HCT116 (cell line): ENCODE data around the gene TENM3.

Source experiments
- CTCF ChIP-seq, 3 experiments: fragments of 200-600 bp in 1 of 3; sonication (generic) in 1 of 3; IDR thresholded peaks in 2 of 3; conservative IDR thresholded peaks in 1 of 3; 2 replicates each; pipeline ENCODE4 v1.5.1; 2012 to 2017; ENCODE audit warnings: low read depth in 2 of 3, low read length in 2 of 3, antibody characterized with exemption in 1 of 3, borderline replicate concordance in 1 of 3, control low read depth in 1 of 3, mild to moderate bottlenecking in 1 of 3, mixed read lengths in 1 of 3, mixed run types in 1 of 3, moderate library complexity in 1 of 3; ENCODE audit not compliant: insufficient read depth in 1 of 3
- EGR1 ChIP-seq: IDR thresholded peaks from 2 replicates; pipeline ENCODE4 v1.6.1; 2012; ENCODE audit warnings: low read depth
- ELF1 ChIP-seq: IDR thresholded peaks from 2 replicates; pipeline ENCODE4 v1.6.1; 2012; ENCODE audit warnings: low read depth, borderline replicate concordance
- JUND ChIP-seq: IDR thresholded peaks from 2 replicates; pipeline ENCODE4 v1.6.1; 2012
- POLR2A ChIP-seq: IDR thresholded peaks from 2 replicates; pipeline ENCODE4 v1.7.0; 2011; ENCODE audit warnings: borderline replicate concordance; ENCODE audit not compliant: insufficient read depth, insufficient read length; ENCODE audit errors: extremely low read depth
- POLR2AphosphoS5 ChIP-seq: IDR thresholded peaks from 2 replicates; pipeline ENCODE4 v1.6.1; 2011; ENCODE audit warnings: mild to moderate bottlenecking, low read depth, low read length, moderate library complexity
- RAD21 ChIP-seq: IDR thresholded peaks from 2 replicates; pipeline ENCODE4 v1.6.1; 2012; ENCODE audit warnings: low read depth, mild to moderate bottlenecking
- SIN3A ChIP-seq: IDR thresholded peaks from 2 replicates; pipeline ENCODE4 v1.6.1; 2012; ENCODE audit warnings: low read depth
- SP1 ChIP-seq: IDR thresholded peaks from 2 replicates; pipeline ENCODE4 v1.6.1; 2012; ENCODE audit warnings: low read depth
- SRF ChIP-seq: IDR thresholded peaks from 2 replicates; pipeline ENCODE4 v1.6.1; 2012; ENCODE audit warnings: low read depth
- YY1 ChIP-seq: IDR thresholded peaks from 2 replicates; pipeline ENCODE4 v1.6.1; 2011; ENCODE audit warnings: low read length, low read depth, moderate library complexity, mild to moderate bottlenecking; ENCODE audit not compliant: insufficient replicate concordance; ENCODE audit errors: extremely low read depth
- ZFX ChIP-seq: fragments of 450-650 bp; IDR thresholded peaks from 2 replicates; pipeline ENCODE4 v1.6.1; 2017
- ZNF274 ChIP-seq: fragments of 200-500 bp; sonication (Bioruptor generic); IDR thresholded peaks from 2 replicates; pipeline ENCODE4 v1.6.1; 2014; ENCODE audit warnings: mild to moderate bottlenecking, low read depth, low read length, inconsistent platforms
- TF ChIP-seq, protein P1 (sequence below): IDR thresholded peaks from 2 replicates; pipeline ENCODE4 v1.6.1; 2012

GRCh38 chr4:182695842-182696241 lies 452.6 kb downstream of the TENM3 start:
- TF ChIP-seq CTCF (IDR thresholded peaks at IDR 0.05 in 2 of 3, conservative IDR thresholded peaks at IDR 0.05 in 1 of 3; ENCODE audit: borderline replicate concordance in 1 of 3, insufficient read depth in 1 of 3, low read depth in 2 of 3, low read length in 2 of 3) (no peak), EGR1 (no peak), SP1 (no peak), ZFX (no peak), POLR2AphosphoS5 (no peak), RAD21 (no peak), POLR2A (no peak), JUND (no peak), ZNF274 (no peak), YY1 (no peak), SIN3A (no peak), ELF1 (no peak), SRF (no peak)
- TF ChIP-seq, protein P1, sequence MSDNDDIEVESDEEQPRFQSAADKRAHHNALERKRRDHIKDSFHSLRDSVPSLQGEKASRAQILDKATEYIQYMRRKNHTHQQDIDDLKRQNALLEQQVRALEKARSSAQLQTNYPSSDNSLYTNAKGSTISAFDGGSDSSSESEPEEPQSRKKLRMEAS, result no peak
